ENCODE measurements around the gene RAD51C. TPM values are rescaled to one million over a fixed set of nuclear protein-coding genes. Genes with fewer than 3 reads are reported as not detected.
"Not testable (repeated sequence)": the region's sequence is repeated elsewhere in the genome, so short reads cannot be mapped to it uniquely, and the experiment has no call there.

Gene RAD51C
- total RNA-seq, 4 donors from 2014 or later, result 7.1 to 18.3 (median 15.7) TPM

- no peak for DNase-seq (ENCODE audit: low spot score)
- no peak for ATAC-seq (ENCODE audit: low FRiP score)
- TF ChIP-seq, protein P1, sequence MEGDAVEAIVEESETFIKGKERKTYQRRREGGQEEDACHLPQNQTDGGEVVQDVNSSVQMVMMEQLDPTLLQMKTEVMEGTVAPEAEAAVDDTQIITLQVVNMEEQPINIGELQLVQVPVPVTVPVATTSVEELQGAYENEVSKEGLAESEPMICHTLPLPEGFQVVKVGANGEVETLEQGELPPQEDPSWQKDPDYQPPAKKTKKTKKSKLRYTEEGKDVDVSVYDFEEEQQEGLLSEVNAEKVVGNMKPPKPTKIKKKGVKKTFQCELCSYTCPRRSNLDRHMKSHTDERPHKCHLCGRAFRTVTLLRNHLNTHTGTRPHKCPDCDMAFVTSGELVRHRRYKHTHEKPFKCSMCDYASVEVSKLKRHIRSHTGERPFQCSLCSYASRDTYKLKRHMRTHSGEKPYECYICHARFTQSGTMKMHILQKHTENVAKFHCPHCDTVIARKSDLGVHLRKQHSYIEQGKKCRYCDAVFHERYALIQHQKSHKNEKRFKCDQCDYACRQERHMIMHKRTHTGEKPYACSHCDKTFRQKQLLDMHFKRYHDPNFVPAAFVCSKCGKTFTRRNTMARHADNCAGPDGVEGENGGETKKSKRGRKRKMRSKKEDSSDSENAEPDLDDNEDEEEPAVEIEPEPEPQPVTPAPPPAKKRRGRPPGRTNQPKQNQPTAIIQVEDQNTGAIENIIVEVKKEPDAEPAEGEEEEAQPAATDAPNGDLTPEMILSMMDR (IDR thresholded peaks at IDR 0.05), result no peak
These were observed 22.5 kb upstream of the RAD51C start for GRCh38 chr17:58669853-58670252.

DNA sequence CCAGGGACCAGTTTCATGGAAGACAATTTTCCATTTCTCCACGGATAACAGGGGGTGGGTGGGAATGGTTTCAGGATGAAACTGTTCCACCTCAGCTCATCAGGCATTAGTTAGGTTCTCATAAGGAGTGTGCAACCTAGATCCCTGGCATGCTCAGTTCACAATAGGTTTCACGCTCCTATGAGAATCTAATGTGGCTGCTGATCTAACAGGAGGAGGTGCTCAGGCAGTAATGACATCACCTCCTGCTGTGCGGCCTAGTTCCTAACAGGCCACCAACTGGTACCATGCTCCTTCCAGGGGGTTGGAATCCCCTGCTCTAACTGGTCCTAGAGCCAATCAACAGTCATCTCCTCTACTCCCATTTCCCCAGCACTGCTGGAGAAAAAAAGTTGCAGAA, 20.4 kb upstream of the RAD51C start:
- ATAC-seq (ENCODE audit: low FRiP score) (no peak), DNase-seq (ENCODE audit: low spot score) (no peak)
- TF ChIP-seq, protein P1 (IDR thresholded peaks at IDR 0.05), result no peak

DNA sequence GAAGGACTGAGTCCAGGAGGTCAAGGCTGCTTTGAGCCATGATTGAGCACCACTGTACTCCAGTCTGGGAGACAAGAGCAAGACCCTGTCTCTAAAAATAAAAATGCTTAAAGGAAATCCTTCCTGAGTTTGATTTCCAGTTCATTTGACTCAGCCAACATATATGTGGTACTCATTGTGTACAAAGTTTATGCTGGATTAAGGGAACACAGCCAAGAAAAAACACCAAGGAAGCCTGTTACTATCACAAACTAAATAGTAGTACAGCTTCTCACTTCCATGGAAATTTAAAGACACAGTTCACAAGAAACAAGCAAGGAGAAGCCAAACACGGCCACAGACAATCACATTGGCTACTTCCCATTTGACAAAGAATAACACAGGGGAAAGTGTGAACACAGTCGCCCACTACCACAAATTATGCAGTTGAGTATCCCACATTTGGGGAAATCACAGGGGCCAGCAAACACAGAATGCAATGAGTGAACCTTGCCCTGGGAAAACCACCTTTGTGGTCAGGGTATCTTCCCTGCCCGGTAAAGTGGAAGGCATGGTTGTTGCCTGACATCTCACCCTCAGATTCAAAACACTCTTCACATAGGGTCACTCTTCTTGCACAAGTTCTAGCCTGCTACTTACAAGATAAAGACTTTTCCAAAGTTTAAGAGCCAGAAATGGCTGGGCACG, 15.1 kb upstream of the RAD51C start:
- TF ChIP-seq, protein P1 (IDR thresholded peaks at IDR 0.05), result no peak
- DNase-seq (ENCODE audit: low spot score) (no peak), ATAC-seq (ENCODE audit: low FRiP score) (no peak)

GRCh38 chr17:58678287-58678686, 14.1 kb upstream of the RAD51C start:
- not testable (repeated sequence) for DNase-seq (ENCODE audit: low spot score); ATAC-seq (ENCODE audit: low FRiP score)

GRCh38 chr17:58679263-58680037, 13.0 kb upstream of the RAD51C start:
- no peak for ATAC-seq (ENCODE audit: low FRiP score)

DNA sequence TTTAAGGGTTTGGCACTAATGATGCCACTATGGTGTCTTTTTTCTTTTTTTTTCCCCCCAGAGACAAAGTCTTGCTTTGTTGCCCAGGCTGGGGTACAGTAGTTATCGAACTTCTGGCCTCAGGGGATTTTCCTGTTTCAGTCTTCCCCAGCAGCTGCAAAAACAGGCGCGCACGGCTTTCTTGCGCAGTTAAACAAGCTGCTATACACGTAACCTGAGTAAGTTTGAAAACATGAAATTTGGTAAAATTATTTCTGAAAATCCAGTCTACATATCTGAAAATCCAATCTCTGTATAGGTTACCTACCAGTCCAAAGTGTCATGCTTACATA, 12.4 kb upstream of the RAD51C start:
- no peak for DNase-seq (ENCODE audit: low spot score)
- ATAC-seq (ENCODE audit: low FRiP score), result no peak
- TF ChIP-seq, protein P1 (IDR thresholded peaks at IDR 0.05), result no peak

More at GRCh38 chr17:58679263-58680037, 13.0 kb upstream of the RAD51C start:
- TF ChIP-seq, protein P1 (IDR thresholded peaks at IDR 0.05), result no peak
- no peak for DNase-seq (ENCODE audit: low spot score)

DNA sequence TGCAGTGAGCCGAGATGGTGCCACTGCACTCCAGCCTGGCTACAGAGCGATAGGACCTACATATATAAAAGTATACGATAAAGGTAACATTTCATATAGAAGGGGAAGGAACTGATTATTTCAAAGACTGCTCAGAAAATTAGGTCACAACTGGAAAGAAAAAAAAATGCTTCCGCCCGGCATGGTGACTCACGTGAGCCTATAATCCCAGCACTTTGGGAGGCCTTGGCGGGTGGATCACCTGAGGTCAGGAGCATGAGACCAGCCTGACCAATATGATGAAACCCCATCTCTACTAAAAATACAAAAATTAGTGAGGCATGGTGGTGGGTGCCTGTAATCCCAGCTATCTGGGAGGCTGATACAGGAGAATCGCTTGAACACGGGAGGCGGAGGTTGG, 8.4 kb upstream of the RAD51C start:
- ATAC-seq (ENCODE audit: low FRiP score) (no peak), DNase-seq (ENCODE audit: low spot score) (no peak)
- TF ChIP-seq, protein P1 (IDR thresholded peaks at IDR 0.05), result no peak

GRCh38 chr17:58684462-58684861, 7.9 kb upstream of the RAD51C start:
- ATAC-seq (ENCODE audit: low FRiP score); DNase-seq (ENCODE audit: low spot score): not testable (repeated sequence)

All from omental fat pad (tissue), 4 donors.